ENCODE data around the gene PARD3. TPM values are rescaled to one million over a fixed set of nuclear protein-coding genes. Genes with fewer than 3 reads are reported as not detected.

PARD3 gene
- total and polyA plus RNA-seq, 2 experiments from 2014 or later = 6.3 to 21.2 TPM

DNA sequence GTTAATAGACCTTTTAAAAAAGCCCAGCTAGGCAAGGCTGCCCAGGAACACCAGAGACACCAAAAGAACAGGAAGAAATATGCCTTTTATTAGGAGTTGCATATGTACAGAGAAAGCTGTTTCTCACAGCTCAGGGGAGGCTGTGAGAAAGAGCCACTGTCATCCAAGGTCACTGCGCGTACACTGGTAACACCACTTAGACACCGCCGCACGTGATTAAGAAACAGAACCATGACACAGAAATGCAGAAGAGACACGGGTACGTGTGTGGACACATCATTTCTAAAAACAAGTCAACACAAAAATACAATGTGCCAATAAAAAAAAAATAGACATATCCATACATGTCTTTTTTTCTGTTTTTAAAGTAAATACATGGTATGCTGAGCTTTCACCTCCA is 705.6 kb downstream of the PARD3 start:
- Histone ChIP-seq H3K4me3 (no peak overlapping the region), H2AFZ (no peak overlapping the region), H3K79me2 (ENCODE audit: insufficient read depth) (no peaks in the 10 kb centered on the region), H3K9ac (no peak overlapping the region), H3K27me3 (replicated peaks; ENCODE audit: insufficient read depth) (no peaks in the 10 kb centered on the region), H3K4me2 (ENCODE audit: unreplicated experiment) (no peak overlapping the region), H3F3A (ENCODE audit: insufficient read depth) (peaks cover 3% of the 10 kb centered on the region; the same call in 1 of the 2 replicates), H4K20me1 (ENCODE audit: insufficient read depth) (no peaks in the 10 kb centered on the region), H3K4me1 (ENCODE audit: insufficient read depth) (no peaks in the 10 kb centered on the region), H3K9me2 (ENCODE audit: insufficient read depth) (no peaks in the 10 kb centered on the region), H3K36me3 (ENCODE audit: low read depth) (no peaks in the 10 kb centered on the region), H3K27ac (no peak overlapping the region), H3K9me3 (ENCODE audit: low read depth) (no peaks in the 10 kb centered on the region)
- 91 to 93% methylated on average over 7 of the region's 7 CpGs for WGBS, 2 experiments (ENCODE audit: low coverage in 1 of 2, low lambda C conversion rate in 2 of 2, missing lambda C conversion rate in 2 of 2)
- no peak for DNase-seq
- in situ Hi-C loops (cut with MboI) = no loop called here
- TF ChIP-seq EZH2 (IDR thresholded peaks at IDR 0.05; ENCODE audit: insufficient read depth, poor library complexity, severe bottlenecking) (no peak), EZH2phosphoT487 (IDR thresholded peaks at IDR 0.05; ENCODE audit: insufficient read depth, low read depth) (no peak)

DNA sequence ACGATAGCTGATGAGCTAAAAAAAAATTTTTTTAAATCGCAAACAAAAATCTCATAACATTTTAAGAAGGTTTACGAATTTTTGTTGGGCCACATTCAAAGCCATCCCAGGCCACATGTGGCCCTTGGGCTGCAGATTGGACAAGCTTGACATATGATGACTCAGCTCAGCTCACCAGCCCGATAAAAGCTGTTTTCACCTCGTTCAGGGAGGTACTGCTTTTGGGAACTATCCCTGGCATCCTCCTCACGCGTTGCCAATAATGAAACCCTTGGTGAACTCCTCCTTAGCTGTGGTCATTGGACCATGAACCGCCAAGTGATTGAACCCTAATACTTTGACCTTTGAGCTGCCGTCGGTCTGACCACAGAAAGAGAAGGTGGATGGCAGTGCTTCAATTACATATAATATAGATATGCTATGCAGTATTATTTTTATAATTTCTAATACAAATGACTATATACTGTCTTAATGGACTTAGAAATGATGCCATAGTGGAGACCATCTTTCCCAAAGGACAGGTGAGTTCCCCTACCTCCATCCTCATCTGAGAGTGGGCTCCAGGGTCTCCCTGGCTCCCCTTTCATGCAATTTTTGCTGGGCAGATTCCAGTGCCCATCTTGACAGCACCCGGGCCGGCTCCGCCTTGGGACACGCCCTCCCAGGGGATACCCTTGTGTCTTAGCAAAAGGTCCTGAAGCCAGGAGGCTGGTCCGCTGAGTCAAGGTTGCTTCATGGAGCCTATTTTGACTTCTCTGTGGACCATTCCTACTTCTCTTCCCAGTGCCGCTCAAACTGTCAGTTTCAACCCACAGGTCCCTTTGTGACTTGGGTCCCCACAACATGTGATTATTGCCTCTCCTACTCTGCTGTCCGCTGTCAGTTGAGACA is 707.2 kb downstream of the PARD3 start:
- no peak overlapping the region for H3K4me3 ChIP-seq
- 95 to 96% methylated on average over 17 of the region's 17 CpGs for WGBS, 2 experiments (ENCODE audit: low coverage in 1 of 2, low lambda C conversion rate in 2 of 2, missing lambda C conversion rate in 2 of 2)
- H4K20me1 ChIP-seq (ENCODE audit: insufficient read depth) = no peaks in the 10 kb centered on the region
- DNase-seq = no peak
- H3K9me2 ChIP-seq (ENCODE audit: insufficient read depth) = no peaks in the 10 kb centered on the region
- H3K9ac ChIP-seq = no peak overlapping the region
- H3K4me2 ChIP-seq (ENCODE audit: unreplicated experiment) = no peak overlapping the region
- H3K36me3 ChIP-seq (ENCODE audit: low read depth) = no peaks in the 10 kb centered on the region
- no peaks in the 10 kb centered on the region for H3K9me3 ChIP-seq (ENCODE audit: low read depth)
- peaks cover 5% of the 10 kb centered on the region for H3K4me1 ChIP-seq (ENCODE audit: insufficient read depth)
- H3K27me3 ChIP-seq (replicated peaks; ENCODE audit: insufficient read depth) = no peaks in the 10 kb centered on the region
- peaks cover 8% of the 10 kb centered on the region for H3F3A ChIP-seq (ENCODE audit: insufficient read depth)
- H3K27ac ChIP-seq = no peak overlapping the region
- no peaks in the 10 kb centered on the region for H3K79me2 ChIP-seq (ENCODE audit: insufficient read depth)
- in situ Hi-C loops (cut with MboI) = no loop called here
- no peak for TF ChIP-seq EZH2 (IDR thresholded peaks at IDR 0.05; ENCODE audit: insufficient read depth, poor library complexity, severe bottlenecking)
- TF ChIP-seq EZH2phosphoT487 (IDR thresholded peaks at IDR 0.05; ENCODE audit: insufficient read depth, low read depth) = no peak
- no peak overlapping the region for H2AFZ ChIP-seq

DNA sequence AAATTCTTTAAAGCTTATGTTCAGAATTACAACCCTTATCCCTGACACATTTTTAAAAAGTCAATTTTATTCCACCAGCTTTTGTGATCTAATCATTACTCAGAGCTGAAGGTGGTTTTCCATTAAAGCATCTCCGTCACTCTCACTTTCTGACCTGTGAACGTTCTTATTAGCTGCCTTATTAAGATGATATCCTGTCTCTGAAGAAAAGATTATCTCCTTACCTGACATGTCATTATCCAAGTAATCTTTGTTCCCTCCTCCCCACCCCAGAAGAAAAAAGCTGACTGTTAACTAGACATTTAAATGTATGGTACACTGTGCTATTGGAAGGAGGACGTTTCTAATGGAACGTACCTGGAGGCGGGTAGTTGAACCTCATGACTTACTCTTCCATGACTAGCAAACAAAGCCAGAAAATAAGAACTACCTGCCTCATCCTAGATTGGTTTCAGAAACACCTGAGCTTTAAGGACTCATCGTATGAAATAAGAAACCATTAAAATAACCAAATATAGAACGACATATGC is 708.7 kb downstream of the PARD3 start:
- no peak for DNase-seq
- TF ChIP-seq EZH2 (IDR thresholded peaks at IDR 0.05; ENCODE audit: insufficient read depth, poor library complexity, severe bottlenecking) (no peak), EZH2phosphoT487 (IDR thresholded peaks at IDR 0.05; ENCODE audit: insufficient read depth, low read depth) (no peak)
- no peaks in the 10 kb centered on the region for H3K36me3 ChIP-seq (ENCODE audit: low read depth)
- H3K9ac ChIP-seq = no peak overlapping the region
- H3K4me1 ChIP-seq (ENCODE audit: insufficient read depth) = peaks cover 19% of the 10 kb centered on the region
- no peaks in the 10 kb centered on the region for H3K9me2 ChIP-seq (ENCODE audit: insufficient read depth)
- H3K27me3 ChIP-seq (replicated peaks; ENCODE audit: insufficient read depth) = no peaks in the 10 kb centered on the region
- peaks cover 21% of the 10 kb centered on the region for H3F3A ChIP-seq (ENCODE audit: insufficient read depth)
- no peaks in the 10 kb centered on the region for H4K20me1 ChIP-seq (ENCODE audit: insufficient read depth)
- H3K4me2 ChIP-seq (ENCODE audit: unreplicated experiment) = no peak overlapping the region
- H2AFZ ChIP-seq = no peak overlapping the region
- H3K9me3 ChIP-seq (ENCODE audit: low read depth) = no peaks in the 10 kb centered on the region
- in situ Hi-C loops (cut with MboI) = no loop called here
- H3K4me3 ChIP-seq = no peak overlapping the region
- 89 to 91% methylated on average over 7 of the region's 7 CpGs for WGBS, 2 experiments (ENCODE audit: low coverage in 1 of 2, low lambda C conversion rate in 2 of 2, missing lambda C conversion rate in 2 of 2)
- no peak overlapping the region for H3K27ac ChIP-seq
- H3K79me2 ChIP-seq (ENCODE audit: insufficient read depth) = no peaks in the 10 kb centered on the region

DNA sequence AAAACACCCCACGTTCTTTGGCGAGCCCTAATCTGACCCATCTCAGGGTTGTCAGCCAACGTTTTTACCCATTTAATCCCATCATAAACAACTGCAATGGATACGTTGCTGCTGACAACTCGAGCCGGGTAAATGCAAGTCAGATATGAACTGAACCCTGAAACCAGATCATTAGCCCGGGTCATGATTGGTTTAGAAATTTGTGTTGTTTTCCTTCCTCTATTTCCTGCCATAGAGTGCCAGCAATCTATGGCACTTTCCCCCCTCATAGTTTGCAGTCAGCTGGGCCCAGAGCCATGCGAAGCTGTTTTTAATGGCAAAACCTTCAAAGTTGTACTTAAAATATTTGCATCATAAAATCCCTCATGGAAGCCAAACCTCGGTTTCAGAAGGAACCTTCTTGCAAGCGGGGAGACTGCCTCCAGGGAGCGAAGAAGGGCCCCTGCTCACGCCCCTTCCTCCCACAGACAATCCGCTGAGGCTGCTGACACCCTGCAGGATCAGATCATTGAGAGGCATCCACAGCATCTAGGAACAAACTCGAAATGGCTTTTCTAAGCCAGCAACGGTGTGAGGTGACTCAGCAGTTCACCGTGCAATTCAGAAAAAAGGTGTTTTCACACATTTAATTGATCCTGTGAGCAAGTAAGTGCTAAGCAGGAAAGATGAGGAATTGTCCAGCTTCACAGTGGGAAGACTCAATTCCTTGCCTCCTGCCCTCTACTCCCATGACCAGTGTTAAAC is 710.1 kb downstream of the PARD3 start:
- Histone ChIP-seq H3K4me1 (ENCODE audit: insufficient read depth) (peaks cover 23% of the 10 kb centered on the region), H3F3A (ENCODE audit: insufficient read depth) (peaks cover 34% of the 10 kb centered on the region), H3K27ac (no peak overlapping the region), H3K9me2 (ENCODE audit: insufficient read depth) (no peaks in the 10 kb centered on the region), H3K36me3 (ENCODE audit: low read depth) (no peaks in the 10 kb centered on the region), H3K4me2 (ENCODE audit: unreplicated experiment) (no peak overlapping the region), H3K9ac (no peak overlapping the region), H3K4me3 (no peak overlapping the region), H3K27me3 (replicated peaks; ENCODE audit: insufficient read depth) (no peaks in the 10 kb centered on the region), H3K9me3 (ENCODE audit: low read depth) (no peaks in the 10 kb centered on the region), H4K20me1 (ENCODE audit: insufficient read depth) (no peaks in the 10 kb centered on the region), H3K79me2 (ENCODE audit: insufficient read depth) (no peaks in the 10 kb centered on the region), H2AFZ (no peak overlapping the region)
- in situ Hi-C loops (cut with MboI) = no loop called here
- no peak for DNase-seq
- TF ChIP-seq EZH2phosphoT487 (IDR thresholded peaks at IDR 0.05; ENCODE audit: insufficient read depth, low read depth) (no peak), EZH2 (IDR thresholded peaks at IDR 0.05; ENCODE audit: insufficient read depth, poor library complexity, severe bottlenecking) (no peak)
- WGBS, 2 experiments (ENCODE audit: low coverage in 1 of 2, low lambda C conversion rate in 2 of 2, missing lambda C conversion rate in 2 of 2) = 93 to 96% methylated on average over 16 of the region's 16 CpGs
